Measurements from ENCODE around the gene LRRC19. TPM values are rescaled to one million over a fixed set of nuclear protein-coding genes. Genes with fewer than 3 reads are reported as not detected.

The LRRC19 gene
- polyA plus RNA-seq, 3 donors = not detected

GRCh38 chr9:26955222-26955903, 50.1 kb downstream of the LRRC19 start:
- no peaks in the 10 kb centered on the region for H4K20me1 ChIP-seq (ENCODE audit: insufficient read depth, low read length)
- H3K27me3 Mint-ChIP-seq (ENCODE audit: low read depth in 3 of 3) = no peaks in the 10 kb centered on the region
- H3K36me3 ChIP-seq (replicated peaks in 1 of 2; ENCODE audit: control insufficient read depth in 1 of 2, insufficient read depth in 2 of 2, low read length in 2 of 2) = no peaks in the 10 kb centered on the region
- H3K36me3 Mint-ChIP-seq = no peaks in the 10 kb centered on the region
- peaks cover 0 to 2% (median 0%) of the 10 kb centered on the region in 7 donors for H3K9me3 Mint-ChIP-seq
- TF ChIP-seq CTCF (IDR thresholded peaks at IDR 0.05) = no peak
- H3K4me1 Mint-ChIP-seq = peaks cover 28% of the 10 kb centered on the region
- H3K4me1 ChIP-seq (ENCODE audit: control insufficient read depth in 1 of 2, insufficient read depth in 2 of 2, low read length in 2 of 2) = peaks cover 28 to 34% of the 10 kb centered on the region in 2 donors
- H3K9me3 ChIP-seq (replicated peaks in 1 of 2; ENCODE audit: control insufficient read depth in 1 of 2, insufficient read depth in 1 of 2, low read length in 2 of 2) = no peaks in the 10 kb centered on the region
- H2AFZ ChIP-seq (ENCODE audit: insufficient read depth, low read depth, low read length, poor library complexity, severe bottlenecking) = peak overlapping the region; percentile 94
- H3K4me3 ChIP-seq (replicated peaks in 1 of 3; ENCODE audit: low read depth in 2 of 3, low read length in 3 of 3) = peak overlapping the region; percentile 67 to 97 (median 91)
- H3K79me2 ChIP-seq (ENCODE audit: insufficient read depth, low read length) = peaks cover 8% of the 10 kb centered on the region
- peak overlapping the region; percentile 83 to 96 for H3K4me3 Mint-ChIP-seq
- H3K9ac ChIP-seq (ENCODE audit: insufficient read depth, low read length, poor library complexity, severe bottlenecking) = peak overlapping the region; percentile 82
- WGBS (ENCODE audit: insufficient coverage) = no CpG with 5 or more reads among the region's 4 CpGs
- no peaks in the 10 kb centered on the region for H3K27me3 ChIP-seq (ENCODE audit: control insufficient read depth in 2 of 2, insufficient read depth in 2 of 2, low read length in 2 of 2)
- intact Hi-C loops (cut with micrococcal nuclease) = no loop called here
- H3K27ac Mint-ChIP-seq = peak overlapping the region; percentile 91 to 97 (median 96)
- peak overlapping the region; percentile 91 for H3K4me2 ChIP-seq (replicated peaks; ENCODE audit: extremely low read depth, low read length, poor library complexity, severe bottlenecking)
- peak overlapping the region; percentile 62 to 96 for H3K27ac ChIP-seq (ENCODE audit: low read depth in 1 of 2, low read length in 2 of 2)
- DNase-seq = peak; percentile 50 to 72 (median 53)

GRCh38 chr9:26954050-26954508, 51.4 kb downstream of the LRRC19 start:
- Mint-ChIP-seq H3K4me1 (peaks cover 28% of the 10 kb centered on the region), H3K27ac (peak overlapping the region; percentile 90 to 96 (median 91))
- peak overlapping the region; percentile 91 for H3K4me2 ChIP-seq (replicated peaks; ENCODE audit: extremely low read depth, low read length, poor library complexity, severe bottlenecking)

More at GRCh38 chr9:26954050-26954508, 51.4 kb downstream of the LRRC19 start:
- peak overlapping the region; percentile 51 to 96 for H3K27ac ChIP-seq (ENCODE audit: low read depth in 1 of 2, low read length in 2 of 2)
- H2AFZ ChIP-seq (ENCODE audit: insufficient read depth, low read depth, low read length, poor library complexity, severe bottlenecking) = peak overlapping the region; percentile 94
- H3K79me2 ChIP-seq (ENCODE audit: insufficient read depth, low read length) = peaks cover 8% of the 10 kb centered on the region
- H3K36me3 Mint-ChIP-seq = no peaks in the 10 kb centered on the region
- intact Hi-C loops (cut with micrococcal nuclease) = no loop called here
- WGBS (ENCODE audit: insufficient coverage) = no CpG with 5 or more reads among the region's 3 CpGs
- H3K9me3 ChIP-seq (replicated peaks in 1 of 2; ENCODE audit: control insufficient read depth in 1 of 2, insufficient read depth in 1 of 2, low read length in 2 of 2) = no peaks in the 10 kb centered on the region
- no peaks in the 10 kb centered on the region for H3K27me3 ChIP-seq (ENCODE audit: control insufficient read depth in 2 of 2, insufficient read depth in 2 of 2, low read length in 2 of 2)
- H3K4me1 ChIP-seq (ENCODE audit: control insufficient read depth in 1 of 2, insufficient read depth in 2 of 2, low read length in 2 of 2) = peaks cover 28 to 34% of the 10 kb centered on the region in 2 donors
- no peaks in the 10 kb centered on the region for H3K27me3 Mint-ChIP-seq (ENCODE audit: low read depth in 3 of 3)
- H4K20me1 ChIP-seq (ENCODE audit: insufficient read depth, low read length) = no peaks in the 10 kb centered on the region
- H3K9ac ChIP-seq (ENCODE audit: insufficient read depth, low read length, poor library complexity, severe bottlenecking) = peak overlapping the region; percentile 41
- peak; percentile 46 to 69 (median 65) for DNase-seq
- H3K9me3 Mint-ChIP-seq = peaks cover 0 to 2% (median 0%) of the 10 kb centered on the region in 7 donors
- peak overlapping the region in 2 of 3 experiments; percentile 10 to 54 for H3K4me3 ChIP-seq (replicated peaks in 1 of 3; ENCODE audit: low read depth in 2 of 3, low read length in 3 of 3)
- no peaks in the 10 kb centered on the region for H3K36me3 ChIP-seq (replicated peaks in 1 of 2; ENCODE audit: control insufficient read depth in 1 of 2, insufficient read depth in 2 of 2, low read length in 2 of 2)
- no peak for TF ChIP-seq CTCF (IDR thresholded peaks at IDR 0.05)
- H3K4me3 Mint-ChIP-seq = peak overlapping the region; percentile 21 to 65

Measured in CD14-positive monocyte (primary cell).